ENCODE data around the gene FPGS.

Gene FPGS

DNA sequence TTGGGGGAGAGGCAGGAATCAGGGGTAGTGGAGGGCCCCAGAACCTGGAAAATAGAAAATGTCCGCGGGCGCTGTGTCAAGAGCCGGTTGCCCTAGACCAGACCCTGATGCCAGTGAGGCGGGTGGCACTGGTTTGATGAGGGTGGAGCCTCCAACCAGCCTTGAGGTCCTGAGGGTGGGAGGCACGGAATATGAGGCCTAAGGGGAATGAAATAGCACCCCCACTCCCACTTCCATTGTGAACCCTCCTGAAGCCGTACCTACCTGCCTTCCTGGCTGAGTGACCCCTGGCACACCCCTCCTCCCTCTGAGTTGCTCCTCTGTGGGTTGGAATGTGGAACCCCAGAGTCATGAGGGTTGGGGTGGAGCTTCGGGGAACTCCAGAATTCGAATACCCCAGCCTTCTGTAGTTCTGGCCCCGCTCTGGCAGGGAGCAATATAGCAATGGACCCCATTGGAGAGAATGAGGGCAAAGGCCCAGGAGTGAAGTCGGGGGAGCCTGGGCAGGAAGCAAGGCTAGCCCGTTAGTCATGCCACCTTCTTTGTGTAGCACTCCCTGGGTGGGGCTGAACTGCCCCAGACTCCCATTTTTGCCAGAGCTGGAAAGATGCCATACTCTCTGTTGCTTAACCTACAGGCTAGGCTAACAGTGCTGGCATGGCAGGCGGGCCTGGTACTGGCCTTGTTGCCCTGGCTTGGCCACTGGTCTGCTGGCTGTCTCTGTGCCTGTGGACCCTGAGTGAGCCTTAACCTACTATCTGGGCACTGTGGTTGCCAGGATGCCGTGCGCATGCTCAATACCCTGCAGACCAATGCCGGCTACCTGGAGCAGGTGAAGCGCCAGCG lies 1.0 kb downstream of the FPGS start:
- no peaks in the 10 kb centered on the region for H3K27me3 ChIP-seq (replicated peaks; ENCODE audit: control insufficient read depth, insufficient read depth, low read length)
- H3K4me3 ChIP-seq (replicated peaks; ENCODE audit: low read depth, low read length) = peak overlapping the region; percentile 99
- DNase-seq (ENCODE audit: extremely low read depth, insufficient read length) = no peak
- peaks cover 20% of the 10 kb centered on the region for H3K36me3 ChIP-seq (ENCODE audit: control insufficient read depth, insufficient read depth, low read length)
- TF ChIP-seq, protein P1, sequence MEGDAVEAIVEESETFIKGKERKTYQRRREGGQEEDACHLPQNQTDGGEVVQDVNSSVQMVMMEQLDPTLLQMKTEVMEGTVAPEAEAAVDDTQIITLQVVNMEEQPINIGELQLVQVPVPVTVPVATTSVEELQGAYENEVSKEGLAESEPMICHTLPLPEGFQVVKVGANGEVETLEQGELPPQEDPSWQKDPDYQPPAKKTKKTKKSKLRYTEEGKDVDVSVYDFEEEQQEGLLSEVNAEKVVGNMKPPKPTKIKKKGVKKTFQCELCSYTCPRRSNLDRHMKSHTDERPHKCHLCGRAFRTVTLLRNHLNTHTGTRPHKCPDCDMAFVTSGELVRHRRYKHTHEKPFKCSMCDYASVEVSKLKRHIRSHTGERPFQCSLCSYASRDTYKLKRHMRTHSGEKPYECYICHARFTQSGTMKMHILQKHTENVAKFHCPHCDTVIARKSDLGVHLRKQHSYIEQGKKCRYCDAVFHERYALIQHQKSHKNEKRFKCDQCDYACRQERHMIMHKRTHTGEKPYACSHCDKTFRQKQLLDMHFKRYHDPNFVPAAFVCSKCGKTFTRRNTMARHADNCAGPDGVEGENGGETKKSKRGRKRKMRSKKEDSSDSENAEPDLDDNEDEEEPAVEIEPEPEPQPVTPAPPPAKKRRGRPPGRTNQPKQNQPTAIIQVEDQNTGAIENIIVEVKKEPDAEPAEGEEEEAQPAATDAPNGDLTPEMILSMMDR (IDR thresholded peaks at IDR 0.05; ENCODE audit: insufficient read depth, low read length, poor library complexity, severe bottlenecking) = no peak

DNA sequence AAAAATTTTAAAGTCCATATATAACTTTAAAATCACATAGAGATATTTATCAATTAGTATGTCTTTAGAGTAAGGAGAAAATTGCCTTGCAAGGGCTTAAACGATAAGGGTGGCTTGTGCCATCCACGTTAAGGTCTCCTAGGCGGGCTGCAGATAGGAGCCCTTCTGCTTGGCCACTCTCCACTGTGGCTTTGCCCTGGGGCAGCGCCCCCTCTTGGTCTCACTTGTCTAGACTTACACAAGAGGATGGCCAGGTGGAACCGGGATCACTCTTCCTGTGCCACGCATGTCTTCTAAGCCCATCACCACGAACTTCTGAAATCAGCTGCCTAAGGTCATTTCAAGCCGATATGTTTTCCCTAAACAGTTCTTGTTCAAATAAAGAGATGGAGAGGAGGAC lies 2.9 kb downstream of the FPGS start:
- DNase-seq (ENCODE audit: extremely low read depth, insufficient read length) = no peak
- Histone ChIP-seq H3K36me3 (ENCODE audit: control insufficient read depth, insufficient read depth, low read length) (peaks cover 30% of the 10 kb centered on the region), H3K27me3 (replicated peaks; ENCODE audit: control insufficient read depth, insufficient read depth, low read length) (no peaks in the 10 kb centered on the region), H3K4me3 (replicated peaks; ENCODE audit: low read depth, low read length) (no peak overlapping the region)
- TF ChIP-seq, protein P1 (IDR thresholded peaks at IDR 0.05; ENCODE audit: insufficient read depth, low read length, poor library complexity, severe bottlenecking) = peak; percentile 45

DNA sequence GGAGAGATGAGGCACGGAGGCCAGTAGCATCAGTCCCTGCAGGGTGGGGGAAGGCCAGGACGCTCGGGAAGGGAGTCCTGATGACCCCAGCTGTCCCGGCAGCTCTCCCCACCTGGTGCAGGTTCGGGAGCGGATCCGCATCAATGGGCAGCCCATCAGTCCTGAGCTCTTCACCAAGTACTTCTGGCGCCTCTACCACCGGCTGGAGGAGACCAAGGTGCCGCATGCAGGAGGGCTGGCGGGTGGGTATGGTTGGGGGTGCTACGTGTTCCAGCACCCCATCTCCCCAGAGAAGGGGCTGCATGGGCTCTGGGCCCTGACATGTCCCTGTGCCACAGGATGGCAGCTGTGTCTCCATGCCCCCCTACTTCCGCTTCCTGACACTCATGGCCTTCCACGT lies 4.2 kb downstream of the FPGS start:
- H3K36me3 ChIP-seq (ENCODE audit: control insufficient read depth, insufficient read depth, low read length) = peaks cover 31% of the 10 kb centered on the region
- TF ChIP-seq, protein P1 (IDR thresholded peaks at IDR 0.05; ENCODE audit: insufficient read depth, low read length, poor library complexity, severe bottlenecking) = no peak
- no peak overlapping the region for H3K4me3 ChIP-seq (replicated peaks; ENCODE audit: low read depth, low read length)
- no peak for DNase-seq (ENCODE audit: extremely low read depth, insufficient read length)
- H3K27me3 ChIP-seq (replicated peaks; ENCODE audit: control insufficient read depth, insufficient read depth, low read length) = no peaks in the 10 kb centered on the region

DNA sequence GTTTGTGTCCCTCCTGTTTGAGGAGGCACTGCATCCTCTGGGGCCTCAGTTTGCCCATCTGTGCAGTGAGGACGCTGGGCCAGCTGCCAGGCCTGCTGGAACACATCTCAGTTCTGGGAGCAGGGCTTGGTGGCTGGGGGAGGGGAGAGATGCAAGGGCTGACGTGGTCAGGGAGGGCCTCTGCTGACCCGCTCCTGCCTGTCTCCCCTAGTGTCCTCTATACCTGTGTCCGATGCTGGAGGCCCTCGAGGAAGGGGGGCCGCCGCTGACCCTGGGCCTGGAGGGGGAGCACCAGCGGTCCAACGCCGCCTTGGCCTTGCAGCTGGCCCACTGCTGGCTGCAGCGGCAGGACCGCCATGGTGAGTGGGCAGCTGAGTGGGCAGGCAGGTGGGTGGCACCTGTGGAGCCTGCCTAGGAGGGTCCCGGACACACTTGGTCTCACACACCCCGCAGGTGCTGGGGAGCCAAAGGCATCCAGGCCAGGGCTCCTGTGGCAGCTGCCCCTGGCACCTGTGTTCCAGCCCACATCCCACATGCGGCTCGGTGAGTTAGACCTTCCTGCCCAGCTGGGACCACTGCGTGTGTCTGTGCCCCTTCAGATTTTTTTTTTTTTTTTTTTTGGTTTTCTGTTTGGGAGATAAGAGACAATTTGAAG lies 5.8 kb downstream of the FPGS start:
- peaks cover 40% of the 10 kb centered on the region for H3K36me3 ChIP-seq (ENCODE audit: control insufficient read depth, insufficient read depth, low read length)

DNA sequence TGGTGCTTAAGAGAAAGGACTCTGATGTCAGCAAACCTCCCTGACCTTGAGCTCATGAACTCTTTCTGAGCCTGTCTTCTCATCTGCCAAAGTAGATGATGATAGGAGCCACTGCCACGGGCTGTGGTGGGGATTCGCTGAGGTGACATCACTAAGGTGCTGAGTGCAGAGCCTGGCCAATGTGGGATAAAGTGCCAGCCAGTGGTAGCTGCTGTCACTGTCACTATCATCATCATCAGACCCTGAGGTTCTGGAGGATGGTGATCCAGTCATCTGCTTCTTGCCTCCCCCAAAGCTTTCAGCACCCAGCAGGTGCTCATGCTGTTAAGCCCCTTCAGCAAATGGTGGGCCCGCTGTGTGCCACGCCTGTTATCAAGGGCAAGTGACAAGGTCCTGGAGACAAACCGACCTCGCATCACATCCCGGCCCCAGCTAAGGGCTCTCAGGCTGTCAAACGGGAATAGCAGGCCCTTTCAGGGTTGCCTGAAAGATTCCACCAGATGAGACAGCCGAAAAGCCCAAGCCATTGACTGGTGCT lies 6.4 kb downstream of the FPGS start:
- no peak overlapping the region for H3K4me3 ChIP-seq (replicated peaks; ENCODE audit: low read depth, low read length)
- peaks cover 44% of the 10 kb centered on the region for H3K36me3 ChIP-seq (ENCODE audit: control insufficient read depth, insufficient read depth, low read length)
- no peak for DNase-seq (ENCODE audit: extremely low read depth, insufficient read length)
- TF ChIP-seq, protein P1 (IDR thresholded peaks at IDR 0.05; ENCODE audit: insufficient read depth, low read length, poor library complexity, severe bottlenecking) = no peak
- no peaks in the 10 kb centered on the region for H3K27me3 ChIP-seq (replicated peaks; ENCODE audit: control insufficient read depth, insufficient read depth, low read length)

More for the DNA sequence above, 5.8 kb downstream of the FPGS start:
- DNase-seq (ENCODE audit: extremely low read depth, insufficient read length) = no peak
- TF ChIP-seq, protein P1 (IDR thresholded peaks at IDR 0.05; ENCODE audit: insufficient read depth, low read length, poor library complexity, severe bottlenecking) = no peak
- Histone ChIP-seq H3K27me3 (replicated peaks; ENCODE audit: control insufficient read depth, insufficient read depth, low read length) (no peaks in the 10 kb centered on the region), H3K4me3 (replicated peaks; ENCODE audit: low read depth, low read length) (no peak overlapping the region)
